Stimulated activated memory B cell treated with anti-CD40 and anti-IgM and Interleukin-4, amounts not matched to agents 10 μg/mL and 1 μg/mL and 100 μg/mL, for 72 hours (primary cell): ENCODE measurements around the gene KIAA1614.
A peak's percentile ranks its signal among the peaks of the same experiment; 100 is the strongest.
"Not testable (repeated sequence)": the region's sequence is repeated elsewhere in the genome, so short reads cannot be mapped to it uniquely, and the experiment has no call there.

Experiments used
- ATAC-seq: fragments of 150-1000 bp; cut with Tn5 transposase; 2 replicates; pipeline ENCODE4 v1.10.0; 2021
- H3K27ac Mint-ChIP-seq: one replicate; pipeline ENCODE4 v1.8.0; 2022; ENCODE audit warnings: mild to moderate bottlenecking, mixed read lengths
- H3K27me3 Mint-ChIP-seq: one replicate; pipeline ENCODE4 v1.8.0; 2022; ENCODE audit warnings: mixed read lengths
- H3K36me3 Mint-ChIP-seq: one replicate; pipeline ENCODE4 v1.8.0; 2022; ENCODE audit warnings: mixed read lengths
- H3K4me1 Mint-ChIP-seq: one replicate; pipeline ENCODE4 v1.8.0; 2022; ENCODE audit warnings: mixed read lengths
- H3K4me3 Mint-ChIP-seq: one replicate; pipeline ENCODE4 v1.8.0; 2022; ENCODE audit warnings: mild to moderate bottlenecking, moderate library complexity, mixed read lengths
- H3K9me3 Mint-ChIP-seq: one replicate; pipeline ENCODE4 v1.8.0; 2022; ENCODE audit warnings: mixed read lengths

Gene KIAA1614

GRCh38 chr1:180952657-180953013 lies 39.9 kb downstream of the KIAA1614 start:
- no peak for ATAC-seq
- H3K36me3 Mint-ChIP-seq = peaks cover 28% of the 10 kb centered on the region
- H3K9me3 Mint-ChIP-seq = no peaks in the 10 kb centered on the region
- peaks cover 11% of the 10 kb centered on the region for H3K4me1 Mint-ChIP-seq
- H3K27me3 Mint-ChIP-seq = no peaks in the 10 kb centered on the region
- no peak overlapping the region for H3K4me3 Mint-ChIP-seq
- no peak overlapping the region for H3K27ac Mint-ChIP-seq

GRCh38 chr1:180953291-180954004 lies 40.8 kb downstream of the KIAA1614 start:
- ATAC-seq = peak; percentile 64
- H3K27ac Mint-ChIP-seq = no peak overlapping the region
- no peaks in the 10 kb centered on the region for H3K9me3 Mint-ChIP-seq
- H3K36me3 Mint-ChIP-seq = peaks cover 24% of the 10 kb centered on the region
- H3K4me3 Mint-ChIP-seq = peak overlapping the region; percentile 63
- H3K27me3 Mint-ChIP-seq = no peaks in the 10 kb centered on the region
- peaks cover 11% of the 10 kb centered on the region for H3K4me1 Mint-ChIP-seq

- Mint-ChIP-seq H3K4me1 (peaks cover 11% of the 10 kb centered on the region), H3K27ac (no peak overlapping the region), H3K9me3 (no peaks in the 10 kb centered on the region), H3K27me3 (no peaks in the 10 kb centered on the region), H3K4me3 (peak overlapping the region; percentile 74), H3K36me3 (peaks cover 24% of the 10 kb centered on the region)
- ATAC-seq = peak; percentile 87
Measured at GRCh38 chr1:180954005-180954800, 41.5 kb downstream of the KIAA1614 start.

- Mint-ChIP-seq H3K9me3 (no peaks in the 10 kb centered on the region), H3K4me3 (no peak overlapping the region), H3K4me1 (peaks cover 11% of the 10 kb centered on the region), H3K27me3 (no peaks in the 10 kb centered on the region), H3K27ac (no peak overlapping the region), H3K36me3 (peaks cover 23% of the 10 kb centered on the region)
- no peak for ATAC-seq
Measured at GRCh38 chr1:180954801-180955165, 42.1 kb downstream of the KIAA1614 start.

GRCh38 chr1:180956028-180956640 lies 43.4 kb downstream of the KIAA1614 start:
- no peak overlapping the region for H3K4me3 Mint-ChIP-seq
- H3K9me3 Mint-ChIP-seq = no peaks in the 10 kb centered on the region
- H3K4me1 Mint-ChIP-seq = peaks cover 11% of the 10 kb centered on the region
- ATAC-seq = no peak
- no peak overlapping the region for H3K27ac Mint-ChIP-seq
- no peaks in the 10 kb centered on the region for H3K27me3 Mint-ChIP-seq
- H3K36me3 Mint-ChIP-seq = peaks cover 30% of the 10 kb centered on the region

GRCh38 chr1:180959620-180960019 lies 46.9 kb downstream of the KIAA1614 start:
- not testable (repeated sequence) for H3K4me1 Mint-ChIP-seq, ATAC-seq, H3K9me3 Mint-ChIP-seq, H3K4me3 Mint-ChIP-seq, H3K27me3 Mint-ChIP-seq, H3K27ac Mint-ChIP-seq
- peaks cover 28% of the 10 kb centered on the region for H3K36me3 Mint-ChIP-seq

- H3K27me3 Mint-ChIP-seq = no peaks in the 10 kb centered on the region
- H3K36me3 Mint-ChIP-seq = peaks cover 45% of the 10 kb centered on the region
- no peak overlapping the region for H3K27ac Mint-ChIP-seq
- H3K4me1 Mint-ChIP-seq = peaks cover 13% of the 10 kb centered on the region
- no peaks in the 10 kb centered on the region for H3K9me3 Mint-ChIP-seq
- no peak for ATAC-seq
- no peak overlapping the region for H3K4me3 Mint-ChIP-seq
Measured at GRCh38 chr1:180961622-180962021, 48.9 kb downstream of the KIAA1614 start.

GRCh38 chr1:180962178-180962577 lies 49.5 kb downstream of the KIAA1614 start:
- Mint-ChIP-seq H3K27me3 (no peaks in the 10 kb centered on the region), H3K27ac (no peak overlapping the region), H3K4me3 (no peak overlapping the region), H3K4me1 (peaks cover 19% of the 10 kb centered on the region), H3K36me3 (peaks cover 50% of the 10 kb centered on the region), H3K9me3 (no peaks in the 10 kb centered on the region)
- ATAC-seq = peak; percentile 58

- H3K27me3 Mint-ChIP-seq = no peaks in the 10 kb centered on the region
- ATAC-seq = no peak
- H3K4me1 Mint-ChIP-seq = peaks cover 22% of the 10 kb centered on the region
- peaks cover 56% of the 10 kb centered on the region for H3K36me3 Mint-ChIP-seq
- no peak overlapping the region for H3K27ac Mint-ChIP-seq
- no peak overlapping the region for H3K4me3 Mint-ChIP-seq
- no peaks in the 10 kb centered on the region for H3K9me3 Mint-ChIP-seq
Measured at GRCh38 chr1:180964056-180964455, 51.4 kb downstream of the KIAA1614 start.

- no peak for ATAC-seq
- Mint-ChIP-seq H3K4me3 (no peak overlapping the region), H3K9me3 (no peaks in the 10 kb centered on the region), H3K4me1 (peaks cover 27% of the 10 kb centered on the region), H3K27me3 (no peaks in the 10 kb centered on the region), H3K27ac (no peak overlapping the region), H3K36me3 (peaks cover 61% of the 10 kb centered on the region)
Measured at GRCh38 chr1:180964595-180964994, 51.9 kb downstream of the KIAA1614 start.

- H3K4me3 Mint-ChIP-seq = no peak overlapping the region
- H3K36me3 Mint-ChIP-seq = peaks cover 62% of the 10 kb centered on the region
- peaks cover 33% of the 10 kb centered on the region for H3K4me1 Mint-ChIP-seq
- no peaks in the 10 kb centered on the region for H3K9me3 Mint-ChIP-seq
- no peak overlapping the region for H3K27ac Mint-ChIP-seq
- H3K27me3 Mint-ChIP-seq = no peaks in the 10 kb centered on the region
- ATAC-seq = no peak
Measured at GRCh38 chr1:180966312-180966711, 53.6 kb downstream of the KIAA1614 start.

GRCh38 chr1:180966744-180967536 lies 54.2 kb downstream of the KIAA1614 start:
- Mint-ChIP-seq H3K4me1 (peaks cover 32% of the 10 kb centered on the region), H3K27me3 (no peaks in the 10 kb centered on the region), H3K9me3 (no peaks in the 10 kb centered on the region), H3K4me3 (no peak overlapping the region), H3K27ac (no peak overlapping the region), H3K36me3 (peaks cover 68% of the 10 kb centered on the region)
- ATAC-seq = no peak

GRCh38 chr1:180967558-180967957 lies 54.9 kb downstream of the KIAA1614 start:
- no peaks in the 10 kb centered on the region for H3K9me3 Mint-ChIP-seq
- peaks cover 26% of the 10 kb centered on the region for H3K4me1 Mint-ChIP-seq
- peaks cover 74% of the 10 kb centered on the region for H3K36me3 Mint-ChIP-seq
- H3K27me3 Mint-ChIP-seq = no peaks in the 10 kb centered on the region
- ATAC-seq = no peak
- H3K4me3 Mint-ChIP-seq = no peak overlapping the region
- no peak overlapping the region for H3K27ac Mint-ChIP-seq

- Mint-ChIP-seq H3K36me3 (peaks cover 86% of the 10 kb centered on the region), H3K4me1 (peaks cover 26% of the 10 kb centered on the region)
- not testable (repeated sequence) for H3K9me3 Mint-ChIP-seq, H3K27me3 Mint-ChIP-seq, H3K4me3 Mint-ChIP-seq, H3K27ac Mint-ChIP-seq, ATAC-seq
Measured at GRCh38 chr1:180968834-180969233, 56.1 kb downstream of the KIAA1614 start.

GRCh38 chr1:180969434-180969833 lies 56.7 kb downstream of the KIAA1614 start:
- Mint-ChIP-seq H3K27ac (no peak overlapping the region), H3K4me1 (peaks cover 26% of the 10 kb centered on the region), H3K27me3 (no peaks in the 10 kb centered on the region), H3K4me3 (no peak overlapping the region), H3K36me3 (peaks cover 89% of the 10 kb centered on the region), H3K9me3 (no peaks in the 10 kb centered on the region)
- ATAC-seq = no peak
